Activated B cell treated with CpG ODN at 0.5 μM for 24 hours (primary cell): Measurements from ENCODE around the gene NLRC5. TPM values are rescaled to one million over a fixed set of nuclear protein-coding genes. Genes with fewer than 3 reads are reported as not detected.

Experiments used
- ATAC-seq: fragments of 200-7000 bp; cut with Tn5 transposase; one replicate; pipeline ENCODE4 v1.10.0; 2021; ENCODE audit warnings: low read depth, mild to moderate bottlenecking, moderate library complexity
- CTCF ChIA-PET: fragments of 350-600 bp; sonication (Branson Sonifier 250); formaldehyde crosslinking; loops from one replicate; lab custom pipeline; 2021; ENCODE audit warnings: antibody characterized with exemption; lab: Charles Lee
- POLR2A ChIA-PET: fragments of 350-600 bp; sonication (Branson Sonifier 250); formaldehyde crosslinking; loops from one replicate; lab custom pipeline; 2021; ENCODE audit warnings: antibody characterized with exemption; lab: Charles Lee
- DNase-seq: peaks from one replicate; pipeline ENCODE4 v3.0.0; 2022
- H3K27ac Mint-ChIP-seq: one replicate; pipeline ENCODE4 v1.8.0; 2020; ENCODE audit warnings: mixed read lengths
- H3K27me3 Mint-ChIP-seq: one replicate; pipeline ENCODE4 v1.8.0; 2021; ENCODE audit warnings: mixed read lengths
- H3K36me3 Mint-ChIP-seq: one replicate; pipeline ENCODE4 v1.8.0; 2021; ENCODE audit warnings: low read depth, mixed read lengths
- H3K4me1 Mint-ChIP-seq: one replicate; pipeline ENCODE4 v1.8.0; 2021; ENCODE audit warnings: mixed read lengths
- H3K4me3 Mint-ChIP-seq: one replicate; pipeline ENCODE4 v1.8.0; 2020; ENCODE audit warnings: mild to moderate bottlenecking, mixed read lengths
- H3K9me3 Mint-ChIP-seq: one replicate; pipeline ENCODE4 v1.8.0; 2020; ENCODE audit warnings: mixed read lengths
- intact Hi-C: fragments of 100-400 bp; cut with micrococcal nuclease; formaldehyde crosslinking; loops from one replicate; pipeline ENCODE4 v1.15.1; 2024
- total RNA-seq: library from RNA; stranded (reverse); gene quantifications from 2 replicates; pipeline ENCODE4 v1.2.3, GENCODE V29; 2022
- TF ChIP-seq, protein P1 (sequence below): fragments of 200-600 bp; IDR thresholded peaks from one replicate; pipeline ENCODE4 v1.8.0; 2022; ENCODE audit warnings: antibody characterized with exemption, mild to moderate bottlenecking

The NLRC5 gene
- total RNA-seq, 1 donor from 2014 or later = 372 TPM

DNA sequence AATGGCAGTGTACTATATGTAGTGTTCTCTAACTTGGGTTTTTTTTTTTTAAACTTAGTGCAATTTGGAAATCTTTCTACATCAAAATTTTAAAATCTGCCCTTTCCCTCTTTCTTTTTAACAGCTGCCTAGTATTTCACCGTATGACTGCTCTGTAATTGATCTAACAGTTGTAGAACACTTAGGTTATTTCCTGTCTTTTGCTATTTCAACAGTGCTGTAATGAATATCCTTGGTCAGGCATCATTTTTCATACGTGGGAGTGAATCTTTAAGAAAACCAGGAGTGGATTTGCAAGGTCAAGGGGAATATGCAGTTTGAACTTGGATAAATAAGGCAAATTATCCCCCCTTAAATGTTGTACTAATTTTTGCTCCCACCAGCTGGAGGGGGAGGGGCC is 3.8 kb downstream of the NLRC5 start:
- intact Hi-C loops = loop anchor here (1.0 to 5.0 kb wide), 2 partner anchors 21 to 41 kb away; no protein-coding TSS in a partner anchor
- TF ChIP-seq, protein P1, sequence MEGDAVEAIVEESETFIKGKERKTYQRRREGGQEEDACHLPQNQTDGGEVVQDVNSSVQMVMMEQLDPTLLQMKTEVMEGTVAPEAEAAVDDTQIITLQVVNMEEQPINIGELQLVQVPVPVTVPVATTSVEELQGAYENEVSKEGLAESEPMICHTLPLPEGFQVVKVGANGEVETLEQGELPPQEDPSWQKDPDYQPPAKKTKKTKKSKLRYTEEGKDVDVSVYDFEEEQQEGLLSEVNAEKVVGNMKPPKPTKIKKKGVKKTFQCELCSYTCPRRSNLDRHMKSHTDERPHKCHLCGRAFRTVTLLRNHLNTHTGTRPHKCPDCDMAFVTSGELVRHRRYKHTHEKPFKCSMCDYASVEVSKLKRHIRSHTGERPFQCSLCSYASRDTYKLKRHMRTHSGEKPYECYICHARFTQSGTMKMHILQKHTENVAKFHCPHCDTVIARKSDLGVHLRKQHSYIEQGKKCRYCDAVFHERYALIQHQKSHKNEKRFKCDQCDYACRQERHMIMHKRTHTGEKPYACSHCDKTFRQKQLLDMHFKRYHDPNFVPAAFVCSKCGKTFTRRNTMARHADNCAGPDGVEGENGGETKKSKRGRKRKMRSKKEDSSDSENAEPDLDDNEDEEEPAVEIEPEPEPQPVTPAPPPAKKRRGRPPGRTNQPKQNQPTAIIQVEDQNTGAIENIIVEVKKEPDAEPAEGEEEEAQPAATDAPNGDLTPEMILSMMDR = no peak
- peak overlapping the region; percentile 73 for H3K27ac Mint-ChIP-seq
- peaks cover 62% of the 10 kb centered on the region for H3K36me3 Mint-ChIP-seq
- no peak for ATAC-seq
- no peaks in the 10 kb centered on the region for H3K9me3 Mint-ChIP-seq
- H3K4me3 Mint-ChIP-seq = peak overlapping the region; percentile 64
- no peak for DNase-seq
- H3K4me1 Mint-ChIP-seq = peaks cover 78% of the 10 kb centered on the region
- ChIA-PET POLR2A (interaction anchor here (0.6 to 4.0 kb wide), 6 partner anchors 14 to 47 kb away, joined by 3 to 19 read pairs (median 4); no protein-coding TSS in a partner anchor), CTCF (interaction anchor here (1.6 kb wide), 1 partner anchor 21 kb away, joined by 3 read pairs; no protein-coding TSS in a partner anchor)
- H3K27me3 Mint-ChIP-seq = no peaks in the 10 kb centered on the region

DNA sequence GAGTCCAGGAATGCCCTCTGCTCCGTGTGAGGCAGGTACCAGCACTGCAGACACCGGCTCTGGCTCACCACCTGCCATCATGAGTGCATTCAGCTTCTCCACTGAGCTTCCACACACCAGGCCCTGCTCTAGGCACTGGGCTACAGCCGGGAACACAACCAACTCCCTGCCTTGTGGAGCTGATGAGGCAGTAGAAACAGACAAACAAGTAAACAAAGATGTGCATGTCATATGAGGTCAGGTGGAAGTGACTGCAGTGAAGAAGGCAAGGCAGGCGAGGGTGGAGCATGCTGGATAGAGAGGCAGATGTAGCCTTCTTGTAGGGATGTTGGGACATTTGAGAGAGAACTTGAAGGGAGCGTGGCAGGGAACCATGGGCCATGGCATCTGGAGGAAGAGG is 5.0 kb downstream of the NLRC5 start:
- no peak for DNase-seq
- ChIA-PET CTCF (no interaction called here), POLR2A (interaction anchor here (2.1 to 4.0 kb wide), 5 partner anchors 11 to 52 kb away, joined by 6 to 19 read pairs (median 9); no protein-coding TSS in a partner anchor)
- Mint-ChIP-seq H3K27ac (peak overlapping the region; percentile 30), H3K4me3 (peak overlapping the region; percentile 2), H3K9me3 (no peaks in the 10 kb centered on the region), H3K4me1 (peaks cover 79% of the 10 kb centered on the region), H3K36me3 (peaks cover 59% of the 10 kb centered on the region), H3K27me3 (no peaks in the 10 kb centered on the region)
- no peak for ATAC-seq
- intact Hi-C loops = loop anchor here (5.0 kb wide), 1 partner anchor 42 kb away; no protein-coding TSS in a partner anchor
- TF ChIP-seq, protein P1 = no peak

DNA sequence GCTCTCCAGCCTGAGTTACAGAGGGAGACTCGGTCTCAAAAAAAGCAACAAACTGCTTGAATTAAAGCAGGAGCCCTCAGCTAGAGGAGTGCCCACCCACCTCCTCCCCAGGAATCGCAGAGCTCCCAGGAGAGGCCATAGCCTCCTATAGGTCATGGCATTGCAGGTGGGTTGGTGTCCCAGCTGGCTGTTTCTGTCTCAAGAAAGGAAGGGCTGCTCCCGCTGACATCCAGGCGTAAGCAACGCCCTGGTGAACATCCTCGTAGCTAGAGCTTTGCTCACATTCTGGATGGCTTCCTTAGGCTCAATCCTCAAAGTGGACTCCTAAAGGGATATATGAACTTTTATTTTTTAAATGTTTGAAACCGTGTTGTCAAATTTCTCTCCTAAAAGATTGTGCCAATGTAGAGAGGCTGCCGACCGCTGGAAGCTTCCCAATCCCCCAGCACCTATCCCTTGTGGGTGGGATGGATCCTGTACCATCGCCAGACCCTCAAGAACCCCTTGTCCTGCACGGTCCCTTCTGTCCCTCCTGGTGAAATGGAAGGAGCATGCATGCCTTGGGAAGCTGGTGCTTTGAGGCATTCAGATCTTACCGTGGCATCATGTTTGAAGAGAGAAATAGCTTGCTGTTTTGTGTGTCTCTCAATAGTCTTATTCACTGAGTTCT is 5.9 kb downstream of the NLRC5 start:
- ChIA-PET CTCF (interaction anchor here (0.8 to 1.2 kb wide), 2 partner anchors 30 to 31 kb away, joined by 4 to 5 read pairs; no protein-coding TSS in a partner anchor), POLR2A (interaction anchor here (0.6 to 4.0 kb wide), 10 partner anchors 9 to 798 kb away, joined by 3 to 19 read pairs (median 4); no protein-coding TSS in a partner anchor)
- peak overlapping the region; percentile 71 for H3K27ac Mint-ChIP-seq
- H3K4me1 Mint-ChIP-seq = peaks cover 85% of the 10 kb centered on the region
- intact Hi-C loops = no loop called here
- no peak for ATAC-seq
- H3K36me3 Mint-ChIP-seq = peaks cover 49% of the 10 kb centered on the region
- H3K27me3 Mint-ChIP-seq = no peaks in the 10 kb centered on the region
- TF ChIP-seq, protein P1 = no peak
- peak overlapping the region; percentile 19 for H3K4me3 Mint-ChIP-seq
- no peak for DNase-seq
- no peaks in the 10 kb centered on the region for H3K9me3 Mint-ChIP-seq

DNA sequence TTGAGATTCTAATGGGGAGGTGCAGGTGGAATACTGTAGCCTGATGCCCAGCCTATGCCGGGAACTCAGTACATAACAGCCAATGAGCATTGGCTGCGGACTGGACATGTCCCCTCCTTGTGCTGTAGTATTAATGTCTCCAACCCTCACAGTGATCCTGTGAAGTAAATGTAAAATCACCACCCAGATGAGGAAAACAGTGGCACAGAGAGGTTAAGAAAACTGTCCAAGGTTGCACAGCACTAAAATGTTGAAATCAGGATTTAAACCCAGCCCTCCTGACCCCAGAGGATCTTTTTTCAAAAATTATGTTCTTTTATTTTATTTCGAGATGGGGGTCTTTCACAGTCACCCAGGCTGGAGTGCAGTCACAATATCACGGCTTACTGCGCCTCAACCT is 7.9 kb downstream of the NLRC5 start:
- intact Hi-C loops = no loop called here
- ATAC-seq (no peak), DNase-seq (no peak)
- Mint-ChIP-seq H3K27me3 (no peaks in the 10 kb centered on the region), H3K27ac (peak overlapping the region; percentile 57), H3K4me3 (no peak overlapping the region), H3K9me3 (peaks cover 3% of the 10 kb centered on the region), H3K4me1 (peaks cover 85% of the 10 kb centered on the region), H3K36me3 (peaks cover 39% of the 10 kb centered on the region)
- TF ChIP-seq, protein P1 = no peak
- CTCF ChIA-PET = no interaction called here
- POLR2A ChIA-PET = interaction anchor here (0.7 to 9.1 kb wide), 4 partner anchors 8 to 48 kb away, joined by 3 to 93 read pairs (median 30); partner anchors contain the start of gene NLRC5

DNA sequence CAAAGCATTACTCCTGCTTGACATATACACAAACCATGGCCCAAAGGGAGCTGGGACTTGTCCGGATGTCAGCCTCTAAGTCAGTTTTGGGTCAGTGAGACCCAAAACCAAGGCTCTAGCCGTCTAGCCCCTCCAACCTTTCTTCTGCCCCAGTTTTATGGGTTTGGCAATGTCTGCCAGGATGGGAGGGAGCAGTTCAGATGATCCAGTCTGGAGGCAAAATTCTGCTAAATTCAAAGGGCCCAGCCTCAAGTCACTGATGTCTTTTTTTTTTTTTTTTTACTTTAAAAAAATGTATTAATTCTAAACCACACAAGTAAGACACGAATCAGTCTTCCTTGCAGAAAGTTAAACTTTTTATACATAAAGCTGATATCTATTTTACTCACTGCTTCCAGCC is 8.6 kb downstream of the NLRC5 start:
- intact Hi-C loops = loop anchor here (2.0 kb wide), 1 partner anchor 13 kb away; no protein-coding TSS in a partner anchor
- H3K36me3 Mint-ChIP-seq = peaks cover 40% of the 10 kb centered on the region
- TF ChIP-seq, protein P1 = no peak
- H3K4me3 Mint-ChIP-seq = no peak overlapping the region
- peaks cover 3% of the 10 kb centered on the region for H3K9me3 Mint-ChIP-seq
- CTCF ChIA-PET = no interaction called here
- H3K4me1 Mint-ChIP-seq = peaks cover 87% of the 10 kb centered on the region
- H3K27me3 Mint-ChIP-seq = no peaks in the 10 kb centered on the region
- POLR2A ChIA-PET = interaction anchor here (0.6 to 9.1 kb wide), 8 partner anchors 9 to 140 kb away, joined by 3 to 93 read pairs (median 3); partner anchors contain the start of gene NLRC5
- peak overlapping the region; percentile 90 for H3K27ac Mint-ChIP-seq
- no peak for ATAC-seq
- DNase-seq = no peak
